DND-41 (cell line): ENCODE results near the gene ZRANB1.

ENCODE experiments used
- ATAC-seq: fragments of 200-7000 bp; cut with Tn5 transposase; 3 replicates; pipeline ENCODE4 v1.9.1; 2021; ENCODE audit warnings: low read depth; ENCODE audit not compliant: insufficient read depth
- DNase-seq: peaks from one replicate; pipeline ENCODE4 v3.0.0-alpha.2; 2020
- H2AFZ ChIP-seq: 2 replicates; pipeline ENCODE4 v1.6.0; 2012; ENCODE audit warnings: low read depth, low read length
- H3K27ac ChIP-seq: 2 replicates; pipeline ENCODE4 v1.5.1; 2012; ENCODE audit warnings: low read length, inconsistent platforms
- H3K27me3 ChIP-seq: fragments of 200-600 bp; sonication (generic); 2 replicates; pipeline ENCODE4 v1.6.0; 2012; ENCODE audit warnings: low read length, mild to moderate bottlenecking, inconsistent platforms; ENCODE audit not compliant: insufficient read depth, poor library complexity
- H3K36me3 ChIP-seq: 2 replicates; pipeline ENCODE4 v1.5.1; 2012; ENCODE audit warnings: low read length, inconsistent platforms; ENCODE audit not compliant: insufficient read depth
- H3K4me1 ChIP-seq: 2 replicates; pipeline ENCODE4 v1.5.1; 2012; ENCODE audit warnings: mild to moderate bottlenecking, low read length; ENCODE audit not compliant: insufficient read depth
- H3K4me2 ChIP-seq: 2 replicates; pipeline ENCODE4 v1.6.0; 2012; ENCODE audit warnings: mild to moderate bottlenecking, moderate library complexity, low read length, inconsistent platforms; ENCODE audit not compliant: insufficient read depth
- H3K4me3 ChIP-seq, 2 experiments: fragments of 200-600 bp in 1 of 2; shearing (Covaris generic) in 1 of 2; 2 replicates each; pipeline ENCODE4 v1.5.1; 2012 to 2016; ENCODE audit warnings: inconsistent platforms in 2 of 2, low read length in 2 of 2, mild to moderate bottlenecking in 2 of 2, low read depth in 1 of 2, moderate library complexity in 1 of 2
- H3K79me2 ChIP-seq: 2 replicates; pipeline ENCODE4 v1.6.0; 2012; ENCODE audit warnings: low read length, inconsistent platforms; ENCODE audit not compliant: insufficient read depth
- H3K9ac ChIP-seq: 2 replicates; pipeline ENCODE4 v1.6.0; 2012; ENCODE audit warnings: low read depth, mild to moderate bottlenecking, inconsistent platforms, low read length, moderate library complexity
- H3K9me3 ChIP-seq: 2 replicates; pipeline ENCODE4 v1.5.1; 2012; ENCODE audit warnings: low read length, moderate library complexity, mild to moderate bottlenecking, inconsistent platforms; ENCODE audit not compliant: insufficient read depth, severe bottlenecking
- H4K20me1 ChIP-seq: 2 replicates; pipeline ENCODE4 v1.6.0; 2012; ENCODE audit warnings: low read length; ENCODE audit not compliant: insufficient read depth
- EZH2 ChIP-seq: IDR thresholded peaks from 3 replicates; pipeline ENCODE4 v1.6.1; 2012; ENCODE audit warnings: borderline replicate concordance, low read depth, mild to moderate bottlenecking, moderate library complexity, low read length, inconsistent platforms; ENCODE audit not compliant: severe bottlenecking
- TF ChIP-seq, protein P1 (sequence below): IDR thresholded peaks from 2 replicates; pipeline ENCODE4 v1.5.1; 2012; ENCODE audit warnings: borderline replicate concordance, low read length, moderate library complexity, mild to moderate bottlenecking; ENCODE audit not compliant: poor library complexity, severe bottlenecking; ENCODE audit errors: extremely low read depth

The ZRANB1 gene

DNA sequence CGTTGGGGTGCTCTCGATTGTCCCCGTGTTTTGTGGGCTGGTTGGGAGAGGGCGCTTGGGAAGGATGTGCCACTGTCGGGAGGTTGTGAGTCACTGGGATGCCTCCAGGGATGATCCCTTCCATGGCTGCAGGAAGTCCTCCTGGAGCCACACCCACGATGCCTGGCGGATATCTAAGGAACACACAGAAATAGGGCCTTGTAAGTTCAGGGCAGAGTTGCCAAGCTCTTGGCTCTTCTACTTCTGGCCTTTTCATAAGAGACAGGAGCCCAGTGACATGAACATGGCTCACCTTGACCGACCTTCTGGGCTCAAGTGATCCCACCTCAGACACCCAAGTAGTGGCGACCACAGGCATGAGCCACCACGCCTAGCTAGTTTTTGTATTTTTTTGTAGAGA lies 47.6 kb downstream of the ZRANB1 start:
- no peak overlapping the region for H3K4me2 ChIP-seq
- H3K36me3 ChIP-seq, result peaks cover 83% of the 10 kb centered on the region
- H3K27me3 ChIP-seq, result no peaks in the 10 kb centered on the region
- no peak overlapping the region for H3K27ac ChIP-seq
- H3K79me2 ChIP-seq, result no peaks in the 10 kb centered on the region
- H4K20me1 ChIP-seq, result peaks cover 10% of the 10 kb centered on the region
- DNase-seq, result no peak
- ATAC-seq, result no peak
- no peak overlapping the region for H3K4me3 ChIP-seq
- no peak overlapping the region for H3K9ac ChIP-seq
- TF ChIP-seq, protein P1, sequence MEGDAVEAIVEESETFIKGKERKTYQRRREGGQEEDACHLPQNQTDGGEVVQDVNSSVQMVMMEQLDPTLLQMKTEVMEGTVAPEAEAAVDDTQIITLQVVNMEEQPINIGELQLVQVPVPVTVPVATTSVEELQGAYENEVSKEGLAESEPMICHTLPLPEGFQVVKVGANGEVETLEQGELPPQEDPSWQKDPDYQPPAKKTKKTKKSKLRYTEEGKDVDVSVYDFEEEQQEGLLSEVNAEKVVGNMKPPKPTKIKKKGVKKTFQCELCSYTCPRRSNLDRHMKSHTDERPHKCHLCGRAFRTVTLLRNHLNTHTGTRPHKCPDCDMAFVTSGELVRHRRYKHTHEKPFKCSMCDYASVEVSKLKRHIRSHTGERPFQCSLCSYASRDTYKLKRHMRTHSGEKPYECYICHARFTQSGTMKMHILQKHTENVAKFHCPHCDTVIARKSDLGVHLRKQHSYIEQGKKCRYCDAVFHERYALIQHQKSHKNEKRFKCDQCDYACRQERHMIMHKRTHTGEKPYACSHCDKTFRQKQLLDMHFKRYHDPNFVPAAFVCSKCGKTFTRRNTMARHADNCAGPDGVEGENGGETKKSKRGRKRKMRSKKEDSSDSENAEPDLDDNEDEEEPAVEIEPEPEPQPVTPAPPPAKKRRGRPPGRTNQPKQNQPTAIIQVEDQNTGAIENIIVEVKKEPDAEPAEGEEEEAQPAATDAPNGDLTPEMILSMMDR, result no peak
- TF ChIP-seq EZH2, result no peak
- no peak overlapping the region for H2AFZ ChIP-seq
- no peaks in the 10 kb centered on the region for H3K9me3 ChIP-seq
- no peaks in the 10 kb centered on the region for H3K4me1 ChIP-seq

DNA sequence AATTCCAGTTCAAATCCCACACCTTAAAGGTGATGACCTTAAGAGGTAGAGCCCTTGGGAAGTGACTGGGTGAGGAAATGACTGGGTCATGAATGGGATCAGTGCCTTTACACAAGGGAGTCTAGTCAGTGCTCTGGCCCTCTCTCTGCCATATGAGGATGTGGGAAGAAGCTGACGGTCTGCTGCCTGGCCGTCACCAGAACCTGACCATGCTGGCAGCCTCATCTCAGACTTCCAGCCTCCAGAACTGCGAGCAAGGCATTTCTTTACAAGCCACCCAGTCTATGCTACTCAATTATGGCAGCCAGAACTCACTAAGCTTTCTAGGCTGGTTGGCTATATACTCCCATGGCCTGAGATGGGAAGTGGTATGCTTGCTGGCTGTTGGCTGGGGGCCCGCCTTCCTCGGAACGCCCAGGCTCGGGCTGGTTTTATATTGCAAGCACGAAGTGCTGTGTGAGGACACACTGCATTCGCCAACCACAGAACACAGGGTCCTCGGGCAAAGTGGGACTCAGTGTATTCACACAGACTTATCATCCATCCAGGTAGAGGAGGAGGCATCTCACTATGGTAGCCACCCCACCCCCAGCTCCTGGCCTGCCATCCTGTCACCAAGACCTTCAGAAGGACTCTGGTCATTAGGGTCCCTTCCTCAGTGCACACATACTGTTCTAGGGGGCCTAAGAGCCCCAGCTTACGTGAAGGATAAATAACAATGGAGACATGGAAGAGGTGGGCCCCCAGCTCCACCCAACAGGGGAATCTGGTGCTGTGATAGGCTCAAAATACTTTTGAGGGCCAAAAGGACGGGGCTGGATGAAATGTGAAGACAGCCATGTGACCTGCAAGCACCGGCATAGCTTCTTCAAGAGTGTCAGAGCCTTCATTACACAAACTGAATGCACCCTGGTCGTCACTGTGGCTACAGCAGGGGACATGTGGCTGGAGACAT lies 49.0 kb downstream of the ZRANB1 start:
- H3K4me3 ChIP-seq, result no peak overlapping the region
- no peak for ATAC-seq
- no peak overlapping the region for H3K4me2 ChIP-seq
- H3K9me3 ChIP-seq, result no peaks in the 10 kb centered on the region
- no peak overlapping the region for H3K9ac ChIP-seq
- H3K36me3 ChIP-seq, result peaks cover 81% of the 10 kb centered on the region
- H3K79me2 ChIP-seq, result no peaks in the 10 kb centered on the region
- no peaks in the 10 kb centered on the region for H3K27me3 ChIP-seq
- no peak overlapping the region for H2AFZ ChIP-seq
- no peaks in the 10 kb centered on the region for H3K4me1 ChIP-seq
- DNase-seq, result no peak
- TF ChIP-seq, protein P1, result no peak
- TF ChIP-seq EZH2, result no peak
- no peak overlapping the region for H3K27ac ChIP-seq
- H4K20me1 ChIP-seq, result peaks cover 18% of the 10 kb centered on the region

DNA sequence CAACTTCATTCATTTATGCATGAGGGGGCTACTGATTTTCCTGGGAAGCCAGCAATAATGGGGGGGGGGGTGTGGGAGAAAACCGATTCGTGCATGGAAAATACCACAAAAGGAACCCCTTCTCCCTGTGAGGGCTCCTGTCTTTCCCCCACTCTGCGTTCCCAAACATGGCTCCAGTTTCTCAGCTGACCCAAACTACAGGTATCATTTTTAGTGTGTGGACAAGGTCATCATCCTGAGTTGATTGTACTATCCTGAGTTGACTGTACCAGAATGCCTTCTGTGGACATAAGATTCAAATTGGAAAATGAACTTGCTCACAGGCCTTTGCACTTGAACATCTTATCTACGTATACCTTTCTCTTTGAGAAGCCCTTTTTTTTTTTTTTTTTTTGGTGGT lies 49.9 kb downstream of the ZRANB1 start:
- H3K4me2 ChIP-seq, result no peak overlapping the region
- no peaks in the 10 kb centered on the region for H3K4me1 ChIP-seq
- H3K9ac ChIP-seq, result no peak overlapping the region
- peaks cover 77% of the 10 kb centered on the region for H3K36me3 ChIP-seq
- no peak overlapping the region for H2AFZ ChIP-seq
- H3K9me3 ChIP-seq, result no peaks in the 10 kb centered on the region
- no peaks in the 10 kb centered on the region for H3K27me3 ChIP-seq
- peaks cover 16% of the 10 kb centered on the region for H4K20me1 ChIP-seq
- H3K79me2 ChIP-seq, result no peaks in the 10 kb centered on the region
- DNase-seq (no peak), ATAC-seq (no peak)
- TF ChIP-seq, protein P1, result no peak
- no peak for TF ChIP-seq EZH2
- no peak overlapping the region for H3K4me3 ChIP-seq
- H3K27ac ChIP-seq, result no peak overlapping the region
